SK-N-SH (cell line): ENCODE measurements around the gene CFAP52.
"Not testable (repeated sequence)": the region's sequence is repeated elsewhere in the genome, so short reads cannot be mapped to it uniquely, and the experiment has no call there.

ENCODE experiments used
- CTCF ChIP-seq: fragments of 200-600 bp; sonication (generic); IDR thresholded peaks from 2 replicates; pipeline ENCODE4 v1.6.1; 2017; ENCODE audit warnings: antibody characterized with exemption, mild to moderate bottlenecking, moderate library complexity
- EP300 ChIP-seq, 2 experiments: IDR thresholded peaks; 2 replicates each; pipeline versions ENCODE4 v1.4.0 to v1.6.1; 2012; ENCODE audit warnings: borderline replicate concordance in 1 of 2, low read depth in 1 of 2, low read length in 1 of 2
- EZH2phosphoT487 ChIP-seq: fragments of 200-600 bp; sonication (generic); IDR thresholded peaks from 2 replicates; pipeline ENCODE4 v1.6.1; 2017; ENCODE audit warnings: low read depth, mixed run types, mild to moderate bottlenecking, antibody characterized with exemption, moderate library complexity, borderline replicate concordance
- GABPA ChIP-seq: IDR thresholded peaks from 2 replicates; pipeline ENCODE4 v1.4.0; 2012; ENCODE audit warnings: low read depth, mild to moderate bottlenecking
- JUND ChIP-seq: IDR thresholded peaks from 2 replicates; pipeline ENCODE4 v1.4.0; 2012
- MXI1 ChIP-seq: IDR thresholded peaks from 2 replicates; pipeline ENCODE4 v1.6.1; 2012; ENCODE audit warnings: mild to moderate bottlenecking, low read depth, low read length, improper control_type of control experiment
- PBX3 ChIP-seq: IDR thresholded peaks from 2 replicates; pipeline ENCODE4; 2012
- POLR2AphosphoS5 ChIP-seq: IDR thresholded peaks from 2 replicates; pipeline ENCODE4 v1.6.1; 2012; ENCODE audit warnings: low read depth, low read length
- RCOR1 ChIP-seq: fragments of 150-350 bp; IDR thresholded peaks from 2 replicates; pipeline ENCODE4 v1.6.1; 2017; ENCODE audit warnings: antibody characterized with exemption, low read length
- REST ChIP-seq: IDR thresholded peaks from 2 replicates; pipeline ENCODE4 v1.6.1; 2012; ENCODE audit warnings: mild to moderate bottlenecking, low read depth, low read length, moderate library complexity
- SIN3A ChIP-seq: IDR thresholded peaks from 2 replicates; pipeline ENCODE4 v1.6.1; 2012; ENCODE audit warnings: low read depth, mild to moderate bottlenecking, low read length, moderate library complexity, borderline replicate concordance
- TAF1 ChIP-seq: IDR thresholded peaks from 2 replicates; pipeline ENCODE4 v1.6.1; 2012; ENCODE audit warnings: low read depth, mild to moderate bottlenecking, low read length, moderate library complexity, borderline replicate concordance
- TCF12 ChIP-seq: IDR thresholded peaks from 2 replicates; pipeline ENCODE4 v1.4.0; 2012
- USF2 ChIP-seq: fragments of 150-350 bp; IDR thresholded peaks from 2 replicates; pipeline ENCODE4 v1.6.1; 2017; ENCODE audit warnings: antibody characterized with exemption, low read length, low read depth, borderline replicate concordance

GRCh38 chr17:9554715-9555114 lies 21.7 kb upstream of the CFAP52 start:
- TF ChIP-seq CTCF = peak; percentile 65
- TF ChIP-seq EP300 (IDR thresholded peaks at IDR 0.05; ENCODE audit: borderline replicate concordance in 1 of 2, low read depth in 1 of 2, low read length in 1 of 2); SIN3A; EZH2phosphoT487; POLR2AphosphoS5; TCF12; MXI1; TAF1; USF2; REST; PBX3; RCOR1; GABPA; JUND: not testable (repeated sequence)
